NT2/D1 (cell line): Measurements from ENCODE around the gene HNRNPR.

Experiments used
- SUZ12 ChIP-seq: IDR thresholded peaks from 2 replicates; pipeline ENCODE4 v1.6.1; 2011; ENCODE audit not compliant: insufficient read length, insufficient read depth; ENCODE audit errors: extremely low read depth
- YY1 ChIP-seq: IDR thresholded peaks from 2 replicates; pipeline ENCODE4 v1.6.1; 2011; ENCODE audit not compliant: insufficient read length, insufficient read depth

- no peak for TF ChIP-seq SUZ12
- TF ChIP-seq YY1 = no peak
Observed at GRCh38 chr1:23392125-23392855, 48.2 kb upstream of the HNRNPR start.
